K562 (cell line): Measurements from ENCODE around the gene NUDCD3. TPM values are rescaled to one million over a fixed set of nuclear protein-coding genes. Genes with fewer than 3 reads are reported as not detected.

Experiments
- BRF1 ChIP-seq: IDR thresholded peaks from 3 replicates; pipeline ENCODE4 v1.6.1; 2011; ENCODE audit warnings: borderline replicate concordance, mild to moderate bottlenecking; ENCODE audit not compliant: insufficient read length; ENCODE audit errors: extremely low read depth
- CREB3 ChIP-seq: fragments of 450-650 bp; conservative IDR thresholded peaks from 2 replicates; pipeline ENCODE4 v1.6.1; 2016; ENCODE audit warnings: missing genetic modification characterization, low read depth, mild to moderate bottlenecking, missing compliant biosample characterization, moderate library complexity
- ELF4 ChIP-seq: fragments of 450-650 bp; formaldehyde crosslinking; IDR thresholded peaks from 2 replicates; pipeline ENCODE4 v1.4.0; 2022; ENCODE audit warnings: missing genetic modification characterization
- EP400 ChIP-seq: fragments of 450-650 bp; IDR thresholded peaks from 2 replicates; pipeline ENCODE4 v1.6.1; 2017; ENCODE audit warnings: antibody characterized with exemption, mild to moderate bottlenecking, moderate library complexity
- NUFIP1 ChIP-seq: fragments of 450-650 bp; IDR thresholded peaks from 2 replicates; pipeline ENCODE4 v1.6.1; 2018; ENCODE audit not compliant: partially characterized antibody
- RBM25 ChIP-seq: fragments of 200-400 bp; formaldehyde crosslinking; IDR thresholded peaks from 2 replicates; pipeline ENCODE4 v1.6.1; 2018; ENCODE audit warnings: low read length, low read depth, moderate library complexity; ENCODE audit not compliant: severe bottlenecking
- ZFX ChIP-seq: sonication (generic); formaldehyde crosslinking; IDR thresholded peaks from 2 replicates; pipeline ENCODE4 v1.8.0; 2022; ENCODE audit warnings: mild to moderate bottlenecking, missing genetic modification reagents, moderate library complexity
- ZNF318 ChIP-seq, 2 experiments: fragments of 450-650 bp; IDR thresholded peaks; 2 replicates each; pipeline ENCODE4 v1.6.1; 2016; ENCODE audit warnings: mild to moderate bottlenecking in 2 of 2, borderline replicate concordance in 1 of 2, low read depth in 1 of 2, moderate library complexity in 1 of 2
- ZSCAN32 ChIP-seq: fragments of 450-650 bp; formaldehyde crosslinking; IDR thresholded peaks from 2 replicates; pipeline ENCODE4 v1.4.0; 2020; ENCODE audit warnings: mild to moderate bottlenecking, moderate library complexity
- polyA plus RNA-seq, 8 experiments: library from polyadenylated mRNA; depleted of rRNA in 4 of 8; stranded (reverse) in 5 of 8; unstranded in 3 of 8; fragments of >200 nt; fragmentation: Nextera tagmentation in 2 of 8; fragmentation: Illumina TruSeq in 1 of 8; extraction: Ambion mirVana in 2 of 8; extraction: Trizol in 1 of 8; gene quantifications; 2 replicates each; pipeline versions ENCODE4 v1.2.1 to v1.2.3, GENCODE V29; 2011 to 2014; ENCODE audit warnings: inconsistent platforms in 1 of 8, missing spikeins in 1 of 8
- total RNA-seq, 7 experiments: library from RNA; depleted of rRNA in 6 of 7; stranded (reverse); fragments of >200 nt in 6 of 7; fragmentation: Illumina TruSeq in 2 of 7; extraction: Trizol in 2 of 7; gene quantifications; 2 replicates each; pipeline versions ENCODE4 v1.2.1 to v1.2.3, GENCODE V29; 2011 to 2021; ENCODE audit warnings: low replicate concordance in 1 of 7

NUDCD3 gene
- total and polyA plus RNA-seq, 9 of the 15 experiments (the other 6 are each of a cell fraction or from before 2014, with no cell fraction given): 24.8 to 64.2 (median 42.6) TPM

GRCh38 chr7:44530990-44531389 is 40.5 kb upstream of the NUDCD3 start (continued):
- TF ChIP-seq ZNF318 (IDR thresholded peaks at IDR 0.05; ENCODE audit: borderline replicate concordance in 1 of 2, low read depth in 1 of 2): no peak
- TF ChIP-seq EP400: no peak
- no peak for TF ChIP-seq RBM25
- no peak for TF ChIP-seq ZFX (CRISPR knock-in tag)
- no peak for TF ChIP-seq ELF4 (CRISPR knock-in tag)
- no peak for TF ChIP-seq ZSCAN32 (CRISPR knock-in tag)
- TF ChIP-seq BRF1: no peak
- TF ChIP-seq CREB3 (tag): no peak
- no peak for TF ChIP-seq NUFIP1
- TF ChIP-seq, all 486 proteins: peak for 0
